AG04450 (cell line): ENCODE measurements around the gene TLR9. TPM values are rescaled to one million over a fixed set of nuclear protein-coding genes. Genes with fewer than 3 reads are reported as not detected.

Experiments used
- CTCF ChIA-PET: fragments of 300-600, 350-600 bp; formaldehyde crosslinking; extraction: SDS; loops from one replicate; lab custom pipeline; 2022; ENCODE audit warnings: antibody characterized with exemption, inconsistent platforms; lab: Charles Lee
- POLR2A ChIA-PET: fragments of 350-600 bp; formaldehyde crosslinking; extraction: SDS; loops from one replicate; lab custom pipeline; 2021; ENCODE audit warnings: antibody characterized with exemption, inconsistent platforms; lab: Yijun Ruan, JAX
- DNase-seq: peaks from one replicate; pipeline ENCODE4 v3.0.0-alpha.2; 2011; ENCODE audit warnings: low read depth, low spot score
- H3K27ac ChIP-seq: one replicate; pipeline ENCODE4 v1.5.1; 2012; ENCODE audit warnings: low read depth, low read length, control low read depth
- H3K27me3 ChIP-seq: one replicate; pipeline ENCODE4 v1.6.0; 2012; ENCODE audit warnings: low read length; ENCODE audit not compliant: control insufficient read depth, insufficient read depth
- H3K4me3 ChIP-seq: 2 replicates; pipeline ENCODE4 v1.5.1; 2011; ENCODE audit warnings: mild to moderate bottlenecking, low read depth, low read length, control low read depth
- H3K9me3 ChIP-seq: 2 replicates; pipeline ENCODE4 v1.5.1; 2012; ENCODE audit warnings: low read length; ENCODE audit not compliant: control insufficient read depth, insufficient read depth
- CTCF ChIP-seq: IDR thresholded peaks from 2 replicates; pipeline ENCODE4 v1.5.1; 2011; ENCODE audit warnings: low read depth, low read length, control low read depth, inconsistent platforms
- polyA plus RNA-seq: library from polyadenylated mRNA; depleted of rRNA; stranded (reverse); fragments of >200 nt; gene quantifications from 2 replicates; pipeline ENCODE4 v1.2.3, GENCODE V29; 2011

The TLR9 gene
- polyA plus RNA-seq, 1 experiment, result 0.02 TPM

DNA sequence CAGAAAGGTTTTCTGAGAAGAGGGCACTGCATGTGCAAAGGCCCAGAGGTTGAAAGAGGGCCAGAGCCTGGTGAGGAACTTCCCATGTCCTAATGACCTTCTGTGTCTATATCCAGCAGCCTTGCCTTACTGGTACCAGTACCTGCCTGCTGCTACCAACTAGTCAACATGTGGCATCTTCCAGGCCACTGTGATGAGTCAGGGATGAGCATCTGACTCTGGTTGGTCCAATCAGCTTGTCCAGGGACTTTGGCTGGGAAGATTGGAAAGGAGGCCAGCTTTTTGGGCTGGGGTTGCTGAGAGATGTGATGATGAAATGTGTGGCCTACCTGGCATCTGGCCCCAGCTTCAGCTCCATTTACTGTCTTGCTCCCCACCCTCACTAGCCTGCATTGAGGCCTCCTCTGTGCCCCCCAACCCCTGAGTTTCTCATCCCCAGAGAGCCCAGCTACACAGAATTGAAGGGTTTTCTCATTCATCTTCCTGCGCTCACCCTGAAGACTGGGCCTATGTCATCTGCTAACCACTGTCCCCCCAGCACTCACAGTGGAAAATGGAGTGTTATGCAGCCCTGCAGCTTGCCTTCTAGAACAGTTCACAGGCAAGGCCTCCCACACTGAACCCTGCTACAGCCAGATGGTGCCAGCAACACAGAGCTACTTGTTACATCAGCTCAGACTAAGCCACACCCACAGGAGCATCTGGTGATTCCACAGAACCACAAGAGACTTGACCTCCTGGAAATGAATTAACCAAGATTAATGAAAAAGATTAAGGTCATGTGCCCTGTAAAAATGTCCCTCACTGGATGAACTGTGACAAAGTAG is 14.8 kb upstream of the TLR9 start:
- peak; percentile 87 for DNase-seq
- TF ChIP-seq CTCF, result 0 out of 2 replicates have a peak, but pooled peaks have one; percentile 9
- Histone ChIP-seq H3K9me3 (peaks cover 9% of the 10 kb centered on the region), H3K27me3 (no peaks in the 10 kb centered on the region), H3K27ac (peak overlapping the region; percentile 96), H3K4me3 (peak overlapping the region; percentile 96)
- CTCF ChIA-PET, result interaction anchor here (0.6 to 1.3 kb wide), 6 partner anchors 9 to 99 kb away, joined by 3 to 10 read pairs (median 4); partner anchors contain the start of gene WDR82
- POLR2A ChIA-PET, result interaction anchor here (0.7 to 1.3 kb wide), 4 partner anchors 23 to 86 kb away, joined by 3 to 7 read pairs (median 3); partner anchors contain the start of genes GLYCTK, POC1A and WDR82

DNA sequence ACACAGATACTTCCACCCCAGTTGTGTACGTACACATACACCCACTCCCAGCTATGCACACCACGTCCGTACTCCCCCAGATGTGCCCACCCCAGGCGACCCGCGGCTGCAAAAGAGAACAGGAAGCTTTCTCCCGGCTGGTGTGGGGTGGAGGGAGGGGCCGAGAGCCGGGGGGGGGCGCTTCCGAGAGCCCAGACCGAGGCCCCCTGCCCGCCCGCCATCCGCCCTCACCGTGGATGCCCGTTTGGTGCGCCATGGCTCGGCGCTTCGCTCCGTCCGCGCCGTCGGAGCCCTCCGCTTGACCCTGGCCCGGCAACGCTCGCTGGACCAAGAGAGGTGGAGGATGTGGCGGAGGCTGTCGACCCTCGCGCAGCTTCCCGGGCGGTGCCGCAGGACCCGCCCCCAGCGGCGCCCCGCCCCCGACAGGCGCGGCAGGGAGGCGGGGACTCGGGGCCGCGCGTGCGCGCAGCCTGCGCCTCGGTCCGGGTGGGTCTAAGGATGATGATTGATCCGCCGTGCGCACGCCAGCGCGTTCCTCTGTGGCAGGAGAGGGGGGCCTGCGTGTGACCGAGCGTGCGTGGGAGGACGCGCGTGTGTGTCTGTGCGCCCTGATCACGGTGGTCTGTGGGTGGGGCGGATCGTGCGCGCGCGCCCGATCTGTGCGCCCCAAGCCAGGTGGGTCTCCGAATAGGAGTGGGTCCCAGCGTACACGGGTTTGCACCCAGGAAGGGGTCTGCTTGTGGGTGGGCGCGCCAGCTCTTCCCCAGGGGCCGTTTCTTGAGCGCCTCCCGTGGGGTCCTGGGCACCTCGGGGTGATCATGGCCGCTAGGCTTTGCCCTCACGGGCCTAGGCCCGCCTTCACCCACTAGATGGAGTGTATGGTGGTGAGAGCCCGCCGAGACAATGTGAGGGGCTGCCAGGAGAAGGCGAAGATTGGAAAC is 13.6 kb upstream of the TLR9 start, which contains the start of gene TWF2:
Gene TWF2 (minus strand): TSS at position 398 of the 941 bp plus-strand sequence. CDS start 142 bp downstream, at position 256.
- DNase-seq, result peak; percentile 45
- Histone ChIP-seq H3K9me3 (peaks cover 7% of the 10 kb centered on the region), H3K4me3 (peak within 1 kb of the TSS; percentile 96), H3K27me3 (no peaks in the 10 kb centered on the region), H3K27ac (peak within 1 kb of the TSS; percentile 99)
- ChIA-PET CTCF (interaction anchor here (1.3 to 1.4 kb wide), 2 partner anchors 33 to 100 kb away, joined by 3 to 4 read pairs; no protein-coding TSS in a partner anchor), POLR2A (interaction anchor here (0.6 to 2.3 kb wide), 4 partner anchors 11 to 64 kb away, joined by 3 to 14 read pairs (median 5); partner anchors contain the start of gene WDR82)
- TF ChIP-seq CTCF, result peak; percentile 40

- H3K9me3 ChIP-seq, result no peaks in the 10 kb centered on the region; the same call in 1 of the 2 replicates
- peak overlapping the region; percentile 99 for H3K27ac ChIP-seq
- TF ChIP-seq CTCF, result no peak
- POLR2A ChIA-PET, result interaction anchor here (0.6 to 2.3 kb wide), 7 partner anchors 8 to 84 kb away, joined by 3 to 14 read pairs (median 6); partner anchors contain the start of genes GLYCTK, POC1A, PPM1M and WDR82
- DNase-seq, result no peak
- CTCF ChIA-PET, result interaction anchor here (0.9 to 4.8 kb wide), 4 partner anchors 17 to 101 kb away, joined by 3 to 52 read pairs (median 5); no protein-coding TSS in a partner anchor
- peak overlapping the region; percentile 96 for H3K4me3 ChIP-seq
- H3K27me3 ChIP-seq, result no peaks in the 10 kb centered on the region
Measured at GRCh38 chr3:52238193-52238760, 12.8 kb upstream of the TLR9 start.

GRCh38 chr3:52237657-52238172 is 12.3 kb upstream of the TLR9 start:
- no peaks in the 10 kb centered on the region; the same call in 1 of the 2 replicates for H3K9me3 ChIP-seq
- H3K4me3 ChIP-seq, result peak overlapping the region; percentile 96
- peak overlapping the region; percentile 99 for H3K27ac ChIP-seq
- peak; percentile 66 for DNase-seq
- ChIA-PET POLR2A (interaction anchor here (1.2 to 2.3 kb wide), 6 partner anchors 8 to 83 kb away, joined by 3 to 14 read pairs (median 6); partner anchors contain the start of genes GLYCTK, POC1A, PPM1M and WDR82), CTCF (interaction anchor here (0.9 to 4.8 kb wide), 6 partner anchors 11 to 101 kb away, joined by 3 to 52 read pairs (median 5); no protein-coding TSS in a partner anchor)
- H3K27me3 ChIP-seq, result no peaks in the 10 kb centered on the region
- no peak for TF ChIP-seq CTCF
